HEK293 (cell line): ENCODE measurements around the gene PCGF1.

Experiments used
- CTCF ChIA-PET: fragments of 350-600 bp; formaldehyde crosslinking; extraction: SDS; loops from one replicate; lab custom pipeline; 2021; ENCODE audit warnings: antibody characterized with exemption; lab: Yijun Ruan, JAX
- POLR2A ChIA-PET: fragments of 300-600 bp; formaldehyde crosslinking; extraction: SDS; loops from one replicate; lab custom pipeline; 2020; ENCODE audit warnings: antibody characterized with exemption, inconsistent platforms; lab: Yijun Ruan, JAX
- H3K27ac ChIP-seq: fragments of 200-500 bp; sonication (Bioruptor generic); 2 replicates; pipeline ENCODE4 v1.5.1; 2014; ENCODE audit warnings: low read depth, low read length, control low read depth, inconsistent platforms; ENCODE audit errors: extremely low read depth
- H3K36me3 ChIP-seq, 2 experiments: fragments of 200-500 bp in 1 of 2; sonication (Bioruptor generic) in 1 of 2; 1 replicate in 1 of 2; 2 replicates in 1 of 2; pipeline ENCODE4 v1.5.1; 2014 to 2017; ENCODE audit warnings: inconsistent platforms in 2 of 2, low read length in 2 of 2; ENCODE audit not compliant: control insufficient read depth in 2 of 2, insufficient read depth in 1 of 2
- H3K4me1 ChIP-seq: fragments of 200-500 bp; sonication (Bioruptor generic); 2 replicates; pipeline ENCODE4 v1.5.1; 2014; ENCODE audit warnings: mild to moderate bottlenecking, low read length, inconsistent platforms; ENCODE audit not compliant: control insufficient read depth, insufficient read depth
- H3K4me3 ChIP-seq: 2 replicates; pipeline ENCODE4 v1.5.1; 2011; ENCODE audit warnings: low read depth, mild to moderate bottlenecking, control low read depth, low read length, moderate library complexity
- H3K9me3 ChIP-seq: fragments of 200-500 bp; sonication (Bioruptor generic); 2 replicates; pipeline ENCODE4 v1.5.1; 2014; ENCODE audit warnings: low read depth, low read length, inconsistent platforms; ENCODE audit not compliant: control insufficient read depth, insufficient read depth
- ELK4 ChIP-seq: IDR thresholded peaks from 2 replicates; pipeline ENCODE4 v1.6.1; 2011; ENCODE audit warnings: mild to moderate bottlenecking, low read depth, low read length, borderline replicate concordance
- HIC1 ChIP-seq: fragments of 450-650 bp; formaldehyde crosslinking; IDR thresholded peaks from 2 replicates; pipeline ENCODE4 v1.5.1; 2016; ENCODE audit warnings: missing biosample characterization, missing genetic modification characterization
- PRDM10 ChIP-seq: fragments of 450-650 bp; formaldehyde crosslinking; IDR thresholded peaks from 2 replicates; pipeline ENCODE4 v1.5.1; 2016; ENCODE audit warnings: missing biosample characterization, missing genetic modification characterization
- ZBTB17 ChIP-seq: fragments of 450-650 bp; formaldehyde crosslinking; IDR thresholded peaks from 2 replicates; pipeline ENCODE4 v1.5.1; 2016; ENCODE audit warnings: missing biosample characterization, missing genetic modification characterization
- ZFHX2 ChIP-seq: fragments of 450-650 bp; formaldehyde crosslinking; conservative IDR thresholded peaks from 2 replicates; pipeline ENCODE4 v1.5.1; 2016; ENCODE audit warnings: missing biosample characterization, missing genetic modification characterization
- ZNF112 ChIP-seq: fragments of 450-650 bp; formaldehyde crosslinking; IDR thresholded peaks from 2 replicates; pipeline ENCODE4 v1.5.0; 2017; ENCODE audit warnings: missing biosample characterization, missing genetic modification characterization
- ZNF121 ChIP-seq: fragments of 450-650 bp; formaldehyde crosslinking; IDR thresholded peaks from 2 replicates; pipeline ENCODE4 v1.5.1; 2016; ENCODE audit warnings: missing biosample characterization, missing genetic modification characterization
- ZNF138 ChIP-seq: fragments of 450-650 bp; formaldehyde crosslinking; IDR thresholded peaks from 2 replicates; pipeline ENCODE4 v1.5.1; 2016; ENCODE audit warnings: missing biosample characterization, missing genetic modification characterization, borderline replicate concordance
- ZNF169 ChIP-seq: fragments of 450-650 bp; formaldehyde crosslinking; IDR thresholded peaks from 2 replicates; pipeline ENCODE4 v1.5.1; 2016; ENCODE audit warnings: missing biosample characterization, missing genetic modification characterization
- ZNF184 ChIP-seq: fragments of 450-650 bp; IDR thresholded peaks from 2 replicates; pipeline ENCODE4 v1.5.1; 2018; ENCODE audit warnings: missing biosample characterization, mild to moderate bottlenecking, missing genetic modification characterization
- ZNF26 ChIP-seq: fragments of 450-650 bp; formaldehyde crosslinking; IDR thresholded peaks from 2 replicates; pipeline ENCODE4 v1.5.1; 2016; ENCODE audit warnings: missing biosample characterization, missing genetic modification characterization
- ZNF324 ChIP-seq: fragments of 450-650 bp; formaldehyde crosslinking; IDR thresholded peaks from 2 replicates; pipeline ENCODE4 v1.5.1; 2016; ENCODE audit warnings: missing biosample characterization, missing genetic modification characterization
- ZNF350 ChIP-seq: fragments of 450-650 bp; formaldehyde crosslinking; IDR thresholded peaks from 2 replicates; pipeline ENCODE4 v1.5.0; 2017; ENCODE audit warnings: missing biosample characterization, mild to moderate bottlenecking, missing genetic modification characterization
- ZNF362 ChIP-seq: fragments of 450-650 bp; formaldehyde crosslinking; IDR thresholded peaks from 2 replicates; pipeline ENCODE4 v1.5.1; 2016; ENCODE audit warnings: missing biosample characterization, missing genetic modification characterization
- ZNF37A ChIP-seq: fragments of 450-650 bp; IDR thresholded peaks from 2 replicates; pipeline ENCODE4 v1.5.1; 2018; ENCODE audit warnings: missing biosample characterization, missing genetic modification characterization
- ZNF560 ChIP-seq: fragments of 450-650 bp; formaldehyde crosslinking; IDR thresholded peaks from 2 replicates; pipeline ENCODE4 v1.5.1; 2017; ENCODE audit warnings: missing biosample characterization, missing genetic modification characterization, borderline replicate concordance

Gene PCGF1

GRCh38 chr2:74496997-74497776, 10.3 kb downstream of the PCGF1 start:
- Histone ChIP-seq H3K27ac (no peak overlapping the region), H3K36me3 (peaks cover 0 to 23% of the 10 kb centered on the region in 2 experiments; a peak in 1 of 3 replicates), H3K9me3 (no peaks in the 10 kb centered on the region), H3K4me3 (no peak overlapping the region), H3K4me1 (no peaks in the 10 kb centered on the region)
- ChIA-PET POLR2A (no interaction called here), CTCF (interaction anchor here (1.1 kb wide), 1 partner anchor 35 kb away, joined by 3 read pairs; no protein-coding TSS in a partner anchor)
- 0 out of 2 replicates have a peak, but pooled peaks have one; percentile 19 for TF ChIP-seq ZNF184 (tag by site-specific recombination)
- no peak for TF ChIP-seq ZNF560 (tag by site-specific recombination)

- Histone ChIP-seq H3K27ac (no peak overlapping the region), H3K9me3 (no peaks in the 10 kb centered on the region), H3K4me1 (no peaks in the 10 kb centered on the region), H3K4me3 (no peak overlapping the region), H3K36me3 (peaks cover 0 to 41% of the 10 kb centered on the region in 2 experiments; a peak in 1 of 3 replicates)
- no peak for TF ChIP-seq ELK4
- TF ChIP-seq ZNF350 = no peak
- no peak for TF ChIP-seq ZBTB17 (tag by site-specific recombination)
- ChIA-PET CTCF (interaction anchor here (0.6 to 0.9 kb wide), 2 partner anchors 11 to 48 kb away, joined by 3 to 10 read pairs; no protein-coding TSS in a partner anchor), POLR2A (no interaction called here)
These were observed 12.1 kb downstream of the PCGF1 start for GRCh38 chr2:74495440-74495839.

- TF ChIP-seq ZNF138 (tag by site-specific recombination) = no peak
- TF ChIP-seq ZFHX2 (tag by site-specific recombination) = no peak
- TF ChIP-seq ZNF362 = no peak
- no peak for TF ChIP-seq PRDM10 (tag by site-specific recombination)
- no peak for TF ChIP-seq ZNF169 (tag by site-specific recombination)
- no peak for TF ChIP-seq ZNF121 (tag by site-specific recombination)
- no peak for TF ChIP-seq ZNF324 (tag by site-specific recombination)
- TF ChIP-seq ZNF37A (tag by site-specific recombination) = no peak
- TF ChIP-seq ZNF26 (tag by site-specific recombination) = no peak
- TF ChIP-seq ZNF112 (tag by site-specific recombination) = no peak
- no peak for TF ChIP-seq HIC1 (tag by site-specific recombination)
- ChIA-PET CTCF (interaction anchor here (0.7 to 2.7 kb wide), 3 partner anchors 13 to 246 kb away, joined by 3 to 16 read pairs (median 3); no protein-coding TSS in a partner anchor), POLR2A (interaction anchor here (1.3 kb wide), 1 partner anchor 13 kb away, joined by 5 read pairs; the partner anchor contains the start of gene PCGF1)
- no peaks in the 10 kb centered on the region for H3K4me1 ChIP-seq
- H3K27ac ChIP-seq = no peak overlapping the region
- peaks cover 0 to 55% of the 10 kb centered on the region in 2 experiments; a peak in 2 of 3 replicates for H3K36me3 ChIP-seq
- H3K4me3 ChIP-seq = no peak overlapping the region
- H3K9me3 ChIP-seq = no peaks in the 10 kb centered on the region
These were observed 13.9 kb downstream of the PCGF1 start for GRCh38 chr2:74493546-74493945.
